OCI-LY1 (cell line): ENCODE measurements around the gene LRRC36.
A peak's percentile ranks its signal among the peaks of the same experiment; 100 is the strongest.

Experiments
- H2AFZ ChIP-seq: fragments of 200-600 bp; sonication (generic), shearing (Covaris generic); 2 replicates; pipeline ENCODE4 v1.6.0; 2014; ENCODE audit warnings: antibody characterized with exemption, mild to moderate bottlenecking, low read length
- H3F3A ChIP-seq: fragments of 200-600 bp; sonication (generic), shearing (Covaris generic); 2 replicates; pipeline ENCODE4 v1.6.0; 2014; ENCODE audit warnings: mild to moderate bottlenecking, antibody characterized with exemption, low read length, moderate library complexity; ENCODE audit not compliant: insufficient read depth
- H3K27ac ChIP-seq: fragments of 200-600 bp; sonication (generic); 2 replicates; pipeline ENCODE4 v1.5.1; 2014; ENCODE audit warnings: low read length, mixed run types, mild to moderate bottlenecking, low read depth; ENCODE audit not compliant: poor library complexity, severe bottlenecking
- H3K27me3 ChIP-seq: fragments of 200-600 bp; sonication (generic); 2 replicates; pipeline ENCODE4 v1.6.0; 2014; ENCODE audit warnings: antibody characterized with exemption, mild to moderate bottlenecking, low read length, moderate library complexity; ENCODE audit not compliant: insufficient read depth
- H3K36me3 ChIP-seq: fragments of 200-600 bp; sonication (generic); 2 replicates; pipeline ENCODE4 v1.6.1; 2014; ENCODE audit warnings: mild to moderate bottlenecking, antibody characterized with exemption, low read length, moderate library complexity, mixed read lengths; ENCODE audit not compliant: insufficient read depth
- H3K4me1 ChIP-seq: fragments of 200-600 bp; sonication (generic); 2 replicates; pipeline ENCODE4 v1.5.1; 2014; ENCODE audit warnings: mild to moderate bottlenecking, low read length, moderate library complexity; ENCODE audit not compliant: insufficient read depth, severe bottlenecking
- H3K4me2 ChIP-seq: fragments of 200-600 bp; sonication (generic), shearing (Covaris generic); 2 replicates; pipeline ENCODE4 v1.6.1; 2014; ENCODE audit warnings: low read length
- H3K4me3 ChIP-seq: fragments of 200-600 bp; sonication (generic); 2 replicates; pipeline ENCODE4 v1.5.1; 2014; ENCODE audit warnings: low read length, low read depth, mild to moderate bottlenecking, mixed read lengths; ENCODE audit not compliant: poor library complexity, severe bottlenecking
- H3K79me2 ChIP-seq: fragments of 200-600 bp; shearing (Covaris generic); 2 replicates; pipeline ENCODE4 v1.6.1; 2016; ENCODE audit warnings: mixed run types, low read length, mixed read lengths; ENCODE audit not compliant: insufficient read depth
- H3K9ac ChIP-seq: fragments of 200-600 bp; sonication (generic), shearing (Covaris generic); 2 replicates; pipeline ENCODE4 v1.6.1; 2014; ENCODE audit warnings: mild to moderate bottlenecking, low read length, mixed read lengths
- H3K9me2 ChIP-seq: fragments of 200-600 bp; sonication (generic), shearing (Covaris generic); 2 replicates; pipeline ENCODE4 v1.6.1; 2014; ENCODE audit warnings: low read depth, mild to moderate bottlenecking, low read length, mixed read lengths
- H3K9me3 ChIP-seq: fragments of 200-600 bp; shearing (Covaris generic); 2 replicates; pipeline ENCODE4 v1.6.1; 2014; ENCODE audit warnings: low read length, mixed read lengths
- H4K20me1 ChIP-seq: fragments of 200-600 bp; sonication (generic), shearing (Covaris generic); 2 replicates; pipeline ENCODE4 v1.6.0; 2016; ENCODE audit warnings: mild to moderate bottlenecking, low read length; ENCODE audit not compliant: insufficient read depth
- CTCF ChIP-seq: fragments of 200-600 bp; sonication (generic), shearing (Covaris generic); IDR thresholded peaks from 2 replicates; pipeline ENCODE4 v1.5.1; 2017; ENCODE audit warnings: mild to moderate bottlenecking, antibody characterized with exemption, low read length, moderate library complexity, mixed read lengths
- EZH2 ChIP-seq: fragments of 200-600 bp; sonication (generic), shearing (Covaris generic); IDR thresholded peaks from 2 replicates; pipeline ENCODE4 v1.8.0; 2017; ENCODE audit warnings: borderline replicate concordance, mixed run types, mild to moderate bottlenecking, antibody characterized with exemption, low read length, moderate library complexity, mixed read lengths

The LRRC36 gene

GRCh38 chr16:67398546-67399217 is 72.1 kb downstream of the LRRC36 start:
- Histone ChIP-seq H3K9me3 (no peaks in the 10 kb centered on the region), H3F3A (no peaks in the 10 kb centered on the region), H3K36me3 (no peaks in the 10 kb centered on the region), H3K79me2 (no peaks in the 10 kb centered on the region), H3K9me2 (no peaks in the 10 kb centered on the region), H3K4me3 (no peak overlapping the region), H4K20me1 (no peaks in the 10 kb centered on the region), H3K4me1 (no peaks in the 10 kb centered on the region), H2AFZ (no peak overlapping the region), H3K9ac (no peak overlapping the region), H3K27me3 (no peaks in the 10 kb centered on the region), H3K27ac (no peak overlapping the region), H3K4me2 (no peak overlapping the region)
- no peak for TF ChIP-seq EZH2

GRCh38 chr16:67399218-67399733 is 72.7 kb downstream of the LRRC36 start:
- no peak overlapping the region; the same call in 1 of the 2 replicates for H3K4me2 ChIP-seq
- H3K79me2 ChIP-seq: no peaks in the 10 kb centered on the region
- no peaks in the 10 kb centered on the region for H3K36me3 ChIP-seq
- no peak overlapping the region for H3K9ac ChIP-seq
- no peaks in the 10 kb centered on the region for H3K4me1 ChIP-seq
- peak; percentile 82 for TF ChIP-seq CTCF
- TF ChIP-seq EZH2: no peak
- no peak overlapping the region for H3K27ac ChIP-seq
- no peaks in the 10 kb centered on the region for H3K9me2 ChIP-seq
- no peak overlapping the region for H3K4me3 ChIP-seq
- H3F3A ChIP-seq: no peaks in the 10 kb centered on the region
- H2AFZ ChIP-seq: no peak overlapping the region
- no peaks in the 10 kb centered on the region for H4K20me1 ChIP-seq
- no peaks in the 10 kb centered on the region; the same call in 1 of the 2 replicates for H3K27me3 ChIP-seq
- H3K9me3 ChIP-seq: no peaks in the 10 kb centered on the region

GRCh38 chr16:67399749-67400704 is 73.4 kb downstream of the LRRC36 start:
- TF ChIP-seq EZH2: no peak
- no peak; the same call in none of the 2 replicates for TF ChIP-seq CTCF
- Histone ChIP-seq H3F3A (no peaks in the 10 kb centered on the region), H4K20me1 (no peaks in the 10 kb centered on the region), H2AFZ (no peak overlapping the region), H3K9me3 (no peaks in the 10 kb centered on the region), H3K27ac (no peak overlapping the region), H3K9ac (no peak overlapping the region), H3K36me3 (no peaks in the 10 kb centered on the region), H3K27me3 (no peaks in the 10 kb centered on the region; the same call in 1 of the 2 replicates), H3K9me2 (no peaks in the 10 kb centered on the region), H3K79me2 (no peaks in the 10 kb centered on the region), H3K4me3 (no peak overlapping the region), H3K4me2 (no peak overlapping the region), H3K4me1 (no peaks in the 10 kb centered on the region)
